Stimulated activated CD8-positive, alpha-beta memory T cell treated with anti-CD3 and anti-CD28 coated beads, Interleukin-2, amount 100 ng/mL, for 48 hours (primary cell): ENCODE data around the gene FUOM.

Experiments used
- DNase-seq, 2 donors: peaks; one replicate each; pipeline ENCODE4 v3.0.0-alpha.2; 2020; ENCODE audit warnings: low read depth in 2 of 2

Gene FUOM

GRCh38 chr10:133311570-133311969, 46.2 kb downstream of the FUOM start:
- DNase-seq: no peak

- no peak for DNase-seq
Measured at GRCh38 chr10:133310789-133311188, 47.0 kb downstream of the FUOM start.

- DNase-seq: no peak
Measured at GRCh38 chr10:133310399-133310755, 47.4 kb downstream of the FUOM start.

- no peak for DNase-seq
Measured at GRCh38 chr10:133309720-133310398, 48.0 kb downstream of the FUOM start.

GRCh38 chr10:133309100-133309719, 48.6 kb downstream of the FUOM start:
- peak; percentile 86 to 90 for DNase-seq

GRCh38 chr10:133308421-133309099, 49.3 kb downstream of the FUOM start, which contains the start of the genes TUBGCP2 and ZNF511:
Gene TUBGCP2 (minus strand): TSS chr10:133308872. CDS start chr10:133302941, 5,931 bp downstream.
Gene ZNF511 (plus strand): TSS chr10:133308914. CDS start chr10:133308944, 30 bp downstream.
- DNase-seq: peak; percentile 85 to 89

GRCh38 chr10:133307776-133308420, 49.9 kb downstream of the FUOM start:
- peak; percentile 72 for DNase-seq

- DNase-seq: no peak
Measured at GRCh38 chr10:133306941-133307379, 50.9 kb downstream of the FUOM start.

- no peak for DNase-seq
Measured at GRCh38 chr10:133306097-133306476, 51.7 kb downstream of the FUOM start.
